ENCODE data around the gene PCNX4.

Gene PCNX4

GRCh38 chr14:60093080-60093479 lies 1.4 kb downstream of the PCNX4 start:
- Histone ChIP-seq H3K36me3 (replicated peaks; ENCODE audit: insufficient read depth, low read length) (no peaks in the 10 kb centered on the region), H3K9ac (ENCODE audit: low read length) (peak overlapping the region; percentile 86), H3K9me3 (replicated peaks; ENCODE audit: insufficient read depth, low read length) (no peaks in the 10 kb centered on the region), H3K4me1 (ENCODE audit: low read length) (peaks cover 7% of the 10 kb centered on the region), H4K20me1 (ENCODE audit: insufficient read depth, low read length) (no peaks in the 10 kb centered on the region), H3K4me3 (ENCODE audit: low read length) (peak overlapping the region; percentile 81), H3F3A (ENCODE audit: insufficient read depth, low read length) (peaks cover 9% of the 10 kb centered on the region; the same call in 1 of the 2 replicates), H3K4me2 (ENCODE audit: low read depth, low read length) (peak overlapping the region; percentile 79), H3K27ac (ENCODE audit: low read length) (peak overlapping the region; percentile 99; the same call in 1 of the 2 replicates), H3K9me2 (replicated peaks; ENCODE audit: insufficient read depth, low read length) (no peaks in the 10 kb centered on the region), H3K27me3 (replicated peaks; ENCODE audit: insufficient read depth, low read length) (no peaks in the 10 kb centered on the region), H2AFZ (ENCODE audit: low read length) (0 out of 2 replicates have a peak overlapping the region, but pooled peaks have one; percentile 65), H3K79me2 (ENCODE audit: low read length) (peaks cover 42% of the 10 kb centered on the region)
- no peak for DNase-seq
- no peak for TF ChIP-seq EZH2 (optimal IDR thresholded peaks at IDR 0.05; ENCODE audit: low read depth, low read length)
- no peak for TF ChIP-seq EZH2phosphoT487 (IDR thresholded peaks at IDR 0.05; ENCODE audit: low read length)
- TF ChIP-seq, protein P1, sequence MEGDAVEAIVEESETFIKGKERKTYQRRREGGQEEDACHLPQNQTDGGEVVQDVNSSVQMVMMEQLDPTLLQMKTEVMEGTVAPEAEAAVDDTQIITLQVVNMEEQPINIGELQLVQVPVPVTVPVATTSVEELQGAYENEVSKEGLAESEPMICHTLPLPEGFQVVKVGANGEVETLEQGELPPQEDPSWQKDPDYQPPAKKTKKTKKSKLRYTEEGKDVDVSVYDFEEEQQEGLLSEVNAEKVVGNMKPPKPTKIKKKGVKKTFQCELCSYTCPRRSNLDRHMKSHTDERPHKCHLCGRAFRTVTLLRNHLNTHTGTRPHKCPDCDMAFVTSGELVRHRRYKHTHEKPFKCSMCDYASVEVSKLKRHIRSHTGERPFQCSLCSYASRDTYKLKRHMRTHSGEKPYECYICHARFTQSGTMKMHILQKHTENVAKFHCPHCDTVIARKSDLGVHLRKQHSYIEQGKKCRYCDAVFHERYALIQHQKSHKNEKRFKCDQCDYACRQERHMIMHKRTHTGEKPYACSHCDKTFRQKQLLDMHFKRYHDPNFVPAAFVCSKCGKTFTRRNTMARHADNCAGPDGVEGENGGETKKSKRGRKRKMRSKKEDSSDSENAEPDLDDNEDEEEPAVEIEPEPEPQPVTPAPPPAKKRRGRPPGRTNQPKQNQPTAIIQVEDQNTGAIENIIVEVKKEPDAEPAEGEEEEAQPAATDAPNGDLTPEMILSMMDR (IDR thresholded peaks at IDR 0.05; ENCODE audit: low read length): no peak

DNA sequence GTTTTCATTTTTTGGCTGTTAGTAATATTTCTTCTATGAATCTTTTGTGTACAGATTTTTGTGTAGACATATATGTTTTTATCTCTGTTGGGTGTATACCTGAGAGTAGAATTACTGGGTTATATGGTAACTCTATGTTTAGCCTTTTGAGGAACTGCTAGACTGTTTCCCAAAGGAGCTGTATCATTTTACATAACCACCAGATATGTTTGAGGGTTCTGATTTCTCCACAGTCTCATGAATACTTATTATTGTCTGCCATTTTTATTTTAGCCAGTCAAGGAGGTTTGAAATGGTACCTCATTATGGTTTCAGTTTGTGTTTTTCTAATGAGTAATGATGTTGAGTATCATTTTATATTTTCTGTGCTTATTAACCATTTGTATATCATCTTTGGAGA lies 1.9 kb downstream of the PCNX4 start:
- peaks cover 42% of the 10 kb centered on the region for H3K79me2 ChIP-seq (ENCODE audit: low read length)

DNA sequence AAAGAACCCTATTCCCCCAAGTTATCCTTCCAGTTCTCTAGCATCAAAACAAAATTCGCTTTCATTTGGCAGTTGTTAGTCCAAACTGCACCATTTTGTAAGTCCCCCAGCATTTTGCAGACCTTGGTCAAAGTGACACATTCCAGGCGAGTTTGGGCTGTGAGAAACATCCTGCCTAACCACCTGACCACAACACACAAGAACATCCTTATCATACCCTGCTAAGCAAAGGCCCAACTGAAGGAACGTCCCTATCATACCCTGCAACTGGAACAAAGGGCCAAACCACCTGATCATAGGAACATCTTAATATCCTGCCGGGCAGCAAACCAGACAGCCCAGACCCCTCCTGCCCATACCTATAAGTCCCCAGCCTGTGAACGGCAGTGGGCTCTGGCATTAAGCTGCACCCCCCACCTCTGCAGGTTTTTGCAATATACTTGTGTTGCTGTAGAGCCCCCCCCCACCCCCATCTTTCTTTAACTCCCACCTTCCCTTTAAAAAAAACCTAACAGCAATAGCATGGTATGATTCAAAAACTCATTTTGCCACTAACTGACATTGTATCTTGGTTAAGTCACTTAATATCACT lies 2.7 kb downstream of the PCNX4 start:
- no peak overlapping the region for H2AFZ ChIP-seq (ENCODE audit: low read length)
- DNase-seq: no peak
- H3K4me3 ChIP-seq (ENCODE audit: low read length): no peak overlapping the region
- no peak for TF ChIP-seq EZH2phosphoT487 (IDR thresholded peaks at IDR 0.05; ENCODE audit: low read length)
- no peak for TF ChIP-seq EZH2 (optimal IDR thresholded peaks at IDR 0.05; ENCODE audit: low read depth, low read length)
- TF ChIP-seq, protein P1 (IDR thresholded peaks at IDR 0.05; ENCODE audit: low read length): no peak
- peaks cover 7% of the 10 kb centered on the region for H3K4me1 ChIP-seq (ENCODE audit: low read length)
- no peak overlapping the region for H3K27ac ChIP-seq (ENCODE audit: low read length)
- no peaks in the 10 kb centered on the region for H4K20me1 ChIP-seq (ENCODE audit: insufficient read depth, low read length)
- no peaks in the 10 kb centered on the region for H3K9me3 ChIP-seq (replicated peaks; ENCODE audit: insufficient read depth, low read length)
- peaks cover 9% of the 10 kb centered on the region; the same call in 1 of the 2 replicates for H3F3A ChIP-seq (ENCODE audit: insufficient read depth, low read length)
- peaks cover 42% of the 10 kb centered on the region for H3K79me2 ChIP-seq (ENCODE audit: low read length)
- no peaks in the 10 kb centered on the region for H3K36me3 ChIP-seq (replicated peaks; ENCODE audit: insufficient read depth, low read length)
- no peak overlapping the region for H3K9ac ChIP-seq (ENCODE audit: low read length)
- H3K9me2 ChIP-seq (replicated peaks; ENCODE audit: insufficient read depth, low read length): no peaks in the 10 kb centered on the region
- H3K4me2 ChIP-seq (ENCODE audit: low read depth, low read length): no peak overlapping the region; the same call in 1 of the 2 replicates
- no peaks in the 10 kb centered on the region for H3K27me3 ChIP-seq (replicated peaks; ENCODE audit: insufficient read depth, low read length)

More for the DNA sequence above, 1.9 kb downstream of the PCNX4 start:
- no peak overlapping the region for H3K27ac ChIP-seq (ENCODE audit: low read length)
- no peak overlapping the region for H2AFZ ChIP-seq (ENCODE audit: low read length)
- peaks cover 9% of the 10 kb centered on the region; the same call in 1 of the 2 replicates for H3F3A ChIP-seq (ENCODE audit: insufficient read depth, low read length)
- no peak for DNase-seq
- H4K20me1 ChIP-seq (ENCODE audit: insufficient read depth, low read length): no peaks in the 10 kb centered on the region
- peak overlapping the region; percentile 81; the same call in 1 of the 2 replicates for H3K4me3 ChIP-seq (ENCODE audit: low read length)
- peaks cover 7% of the 10 kb centered on the region for H3K4me1 ChIP-seq (ENCODE audit: low read length)
- no peaks in the 10 kb centered on the region for H3K27me3 ChIP-seq (replicated peaks; ENCODE audit: insufficient read depth, low read length)
- H3K9me2 ChIP-seq (replicated peaks; ENCODE audit: insufficient read depth, low read length): no peaks in the 10 kb centered on the region
- peak overlapping the region; percentile 79; the same call in 1 of the 2 replicates for H3K4me2 ChIP-seq (ENCODE audit: low read depth, low read length)
- H3K36me3 ChIP-seq (replicated peaks; ENCODE audit: insufficient read depth, low read length): no peaks in the 10 kb centered on the region
- H3K9me3 ChIP-seq (replicated peaks; ENCODE audit: insufficient read depth, low read length): no peaks in the 10 kb centered on the region
- no peak overlapping the region for H3K9ac ChIP-seq (ENCODE audit: low read length)
- TF ChIP-seq, protein P1 (IDR thresholded peaks at IDR 0.05; ENCODE audit: low read length): no peak
- no peak for TF ChIP-seq EZH2phosphoT487 (IDR thresholded peaks at IDR 0.05; ENCODE audit: low read length)
- no peak for TF ChIP-seq EZH2 (optimal IDR thresholded peaks at IDR 0.05; ENCODE audit: low read depth, low read length)
